Liver (tissue), 3 donors: ENCODE measurements around the gene GDF10.

Experiments used
- CTCF ChIP-seq: fragments of 150-350 bp; IDR thresholded peaks from 2 replicates; pipeline ENCODE4 v1.5.1; 2017; ENCODE audit warnings: improper control_type of control experiment, low read depth, low read length; ENCODE audit not compliant: missing input control
- EGR1 ChIP-seq, 2 donors: IDR thresholded peaks; 2 replicates each; pipeline ENCODE4 v1.6.1; 2016 to 2018; ENCODE audit warnings: antibody characterized with exemption in 2 of 2, low read depth in 2 of 2
- GABPA ChIP-seq, 2 donors: IDR thresholded peaks in 1 of 2; conservative IDR thresholded peaks in 1 of 2; 2 replicates each; pipeline ENCODE4 v1.6.1; 2016; ENCODE audit warnings: antibody characterized with exemption in 2 of 2, mild to moderate bottlenecking in 1 of 2, moderate library complexity in 1 of 2
- JUND ChIP-seq, 2 donors: IDR thresholded peaks; 2 replicates each; pipeline ENCODE4 v1.6.1; 2016; ENCODE audit warnings: antibody characterized with exemption in 2 of 2
- RAD21 ChIP-seq, 2 donors: IDR thresholded peaks; 2 replicates each; pipeline ENCODE4 v1.6.1; 2016; ENCODE audit warnings: antibody characterized with exemption in 2 of 2, mild to moderate bottlenecking in 2 of 2
- REST ChIP-seq: IDR thresholded peaks from 2 replicates; pipeline ENCODE4 v1.6.1; 2016; ENCODE audit warnings: antibody characterized with exemption, mild to moderate bottlenecking
- SP1 ChIP-seq: IDR thresholded peaks from 2 replicates; pipeline ENCODE4 v1.6.1; 2018; ENCODE audit warnings: antibody characterized with exemption, mild to moderate bottlenecking
- TAF1 ChIP-seq: conservative IDR thresholded peaks from 2 replicates; pipeline ENCODE4 v1.6.1; 2016; ENCODE audit warnings: antibody characterized with exemption, mild to moderate bottlenecking
- YY1 ChIP-seq: IDR thresholded peaks from 2 replicates; pipeline ENCODE4 v1.6.1; 2016; ENCODE audit warnings: antibody characterized with exemption, mild to moderate bottlenecking
- ZBTB33 ChIP-seq: IDR thresholded peaks from 2 replicates; pipeline ENCODE4 v1.6.1; 2016; ENCODE audit warnings: antibody characterized with exemption
- TF ChIP-seq, protein P1 (sequence below): IDR thresholded peaks from 2 replicates; pipeline ENCODE4 v1.6.1; 2016; ENCODE audit warnings: antibody characterized with exemption
- donor health status: healthy.
- donor health status: healthy.

DNA sequence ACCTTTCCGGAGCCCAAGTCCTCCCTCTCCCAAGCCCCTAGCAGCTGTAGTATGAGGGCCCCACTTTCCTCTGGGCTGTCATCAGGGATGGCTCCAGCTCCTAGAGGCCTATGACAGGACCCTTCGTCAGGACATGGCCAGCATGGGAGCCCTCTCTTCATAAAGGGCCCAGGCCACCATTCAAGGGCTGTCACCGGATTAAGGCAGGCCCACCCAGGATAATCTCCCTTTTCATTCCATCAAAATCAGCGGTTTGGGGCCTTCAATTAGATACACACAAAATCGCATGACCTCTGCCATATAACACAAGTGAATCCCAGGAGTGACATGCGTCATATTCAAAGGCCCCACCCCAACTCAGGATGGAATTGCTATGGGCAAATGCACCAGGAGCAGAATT, 12.2 kb upstream of the GDF10 start:
- TF ChIP-seq CTCF (no peak), REST (no peak), RAD21 (IDR thresholded peaks at IDR 0.05) (no peak), YY1 (no peak), TAF1 (no peak), GABPA (IDR thresholded peaks at IDR 0.05 in 1 of 2, conservative IDR thresholded peaks at IDR 0.05 in 1 of 2) (no peak), ZBTB33 (no peak), JUND (IDR thresholded peaks at IDR 0.05) (no peak), EGR1 (IDR thresholded peaks at IDR 0.05; ENCODE audit: low read depth in 2 of 2) (no peak), SP1 (no peak)
- TF ChIP-seq, protein P1, sequence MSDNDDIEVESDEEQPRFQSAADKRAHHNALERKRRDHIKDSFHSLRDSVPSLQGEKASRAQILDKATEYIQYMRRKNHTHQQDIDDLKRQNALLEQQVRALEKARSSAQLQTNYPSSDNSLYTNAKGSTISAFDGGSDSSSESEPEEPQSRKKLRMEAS: no peak
